ENCODE data around the gene UACA.
"Not testable (repeated sequence)": the region's sequence is repeated elsewhere in the genome, so short reads cannot be mapped to it uniquely, and the experiment has no call there.

UACA gene

GRCh38 chr15:70703096-70703878 lies 60.1 kb downstream of the UACA start:
- no peak for DNase-seq

DNA sequence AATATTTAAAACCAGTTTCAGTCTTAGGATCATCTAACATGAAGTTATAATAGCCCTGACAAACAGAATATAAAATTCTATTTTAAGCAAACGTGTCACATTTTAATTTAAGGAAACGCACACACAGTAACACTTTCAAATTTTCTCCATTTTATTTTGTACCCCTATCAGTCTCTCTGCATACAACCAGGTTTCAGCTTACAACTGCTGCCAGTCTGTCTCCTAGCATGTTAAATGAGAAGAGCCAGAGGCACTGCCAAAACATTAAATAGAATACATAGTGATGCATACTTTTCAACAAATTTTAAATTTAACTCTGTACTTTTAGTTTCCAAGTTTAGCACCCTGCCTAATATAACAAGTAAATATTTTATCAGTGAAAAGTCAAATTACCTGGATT lies 60.8 kb downstream of the UACA start:
- DNase-seq: no peak

DNA sequence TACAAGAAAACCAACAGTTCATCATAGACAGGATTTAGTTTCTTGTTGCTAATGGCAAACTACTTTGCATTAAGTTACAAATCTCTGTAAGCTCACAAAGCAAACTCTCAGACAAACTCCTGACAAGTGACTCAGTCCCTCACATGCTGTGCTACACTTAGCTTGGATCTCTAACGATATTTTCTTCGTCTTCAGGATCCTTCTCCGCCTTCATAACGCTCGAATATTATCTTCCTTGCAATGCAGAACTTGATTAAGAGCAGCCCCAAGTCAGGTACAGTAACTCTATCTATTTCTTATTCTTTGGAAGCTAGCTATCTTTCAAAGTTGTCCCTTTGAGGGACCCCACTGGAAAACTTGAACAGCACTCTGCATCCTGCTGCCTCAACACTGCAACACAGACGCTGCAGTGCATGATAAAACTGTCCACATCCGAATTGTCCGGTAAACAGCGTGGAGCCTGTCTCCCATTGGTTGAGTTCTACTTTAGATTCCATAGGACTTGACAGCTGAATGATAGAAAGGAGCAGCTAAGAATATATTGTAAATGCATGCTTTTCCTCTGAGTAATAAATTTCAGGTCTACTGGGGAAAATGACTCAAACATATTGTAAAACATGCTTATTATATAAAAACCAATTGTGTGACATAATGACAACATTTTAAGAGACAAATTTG lies 61.3 kb downstream of the UACA start:
- DNase-seq: peak; percentile 47

DNA sequence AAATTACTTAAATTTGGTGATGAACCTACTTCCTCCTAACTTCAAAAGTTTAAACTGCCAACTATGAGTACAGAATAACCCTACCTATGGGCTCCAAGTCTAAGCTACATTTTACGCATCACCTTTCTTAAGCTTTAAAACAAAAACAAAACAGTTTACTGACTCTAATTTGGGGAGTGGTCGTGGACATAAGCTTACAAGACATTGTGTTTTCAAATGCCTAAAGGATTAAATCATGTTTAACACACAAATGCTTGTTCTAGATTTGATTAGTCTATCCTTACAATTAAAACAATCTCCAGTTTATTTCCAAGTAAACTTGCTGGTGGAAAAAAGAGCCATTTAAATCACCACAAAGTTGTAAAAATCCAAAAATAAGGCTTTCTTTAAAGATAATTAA lies 62.2 kb downstream of the UACA start:
- no peak for DNase-seq

DNA sequence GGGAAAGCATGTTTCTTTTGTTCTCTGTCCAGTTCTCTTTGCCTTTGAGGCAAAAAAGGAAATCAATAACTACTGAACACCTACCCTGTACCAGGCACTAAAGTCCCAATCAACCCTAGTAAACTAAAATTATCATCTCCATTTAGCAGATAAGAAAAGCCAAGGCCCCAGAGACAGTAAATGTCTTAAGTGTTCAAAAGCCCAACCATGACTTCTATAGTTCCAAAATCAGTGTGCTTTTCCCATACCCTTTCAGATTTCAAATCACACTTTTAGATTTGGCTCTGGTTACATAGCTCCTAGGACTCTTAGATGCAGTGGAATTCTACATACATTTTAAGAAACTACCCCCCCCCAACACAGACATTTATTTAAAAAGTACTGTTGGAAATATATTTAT lies 63.5 kb downstream of the UACA start:
- no peak for DNase-seq

DNA sequence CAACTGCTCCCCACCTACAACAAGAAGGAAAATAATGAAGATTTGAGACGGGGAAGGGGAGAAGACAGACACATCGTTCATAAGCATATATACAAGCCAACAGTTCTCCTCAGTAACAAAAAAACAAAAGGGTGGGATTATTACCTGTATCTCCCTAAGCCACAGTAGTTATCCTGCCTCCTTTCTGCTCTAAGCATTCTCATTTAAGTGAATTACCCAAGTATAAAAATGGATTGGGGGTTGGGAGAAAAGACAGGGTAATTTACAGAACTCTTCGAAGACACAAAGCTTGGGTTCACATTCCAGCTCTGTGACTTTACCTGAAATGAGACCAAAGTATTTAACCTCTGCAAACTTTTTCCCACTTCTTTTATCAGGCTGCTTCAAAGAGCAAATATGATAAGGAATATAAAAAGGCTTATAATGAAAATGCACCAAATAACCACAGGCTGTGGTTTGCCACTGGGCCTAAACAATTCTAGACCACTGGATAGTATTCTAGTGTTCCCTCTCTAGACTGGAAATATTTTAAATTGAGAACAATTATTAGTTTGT lies 64.4 kb downstream of the UACA start:
- DNase-seq: peak; percentile 55

DNA sequence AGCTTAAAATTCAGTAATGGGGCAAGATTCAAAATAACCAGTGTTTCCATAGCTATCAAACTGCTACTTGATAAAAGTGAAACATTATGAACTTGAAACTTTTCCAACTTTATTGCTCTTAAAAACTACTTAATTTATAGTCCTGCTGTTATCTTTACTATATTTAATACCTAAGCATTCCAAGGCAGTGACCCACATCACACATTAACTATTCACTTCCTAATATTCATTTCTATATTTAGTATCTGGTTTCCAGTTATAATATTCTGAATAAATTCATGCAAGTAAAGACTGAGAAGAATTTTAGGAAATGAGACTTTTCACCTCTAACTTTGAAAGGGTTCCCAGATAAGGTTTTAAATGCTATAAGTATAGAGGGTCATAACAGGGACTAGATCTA lies 64.9 kb downstream of the UACA start:
- DNase-seq: peak; percentile 14

DNA sequence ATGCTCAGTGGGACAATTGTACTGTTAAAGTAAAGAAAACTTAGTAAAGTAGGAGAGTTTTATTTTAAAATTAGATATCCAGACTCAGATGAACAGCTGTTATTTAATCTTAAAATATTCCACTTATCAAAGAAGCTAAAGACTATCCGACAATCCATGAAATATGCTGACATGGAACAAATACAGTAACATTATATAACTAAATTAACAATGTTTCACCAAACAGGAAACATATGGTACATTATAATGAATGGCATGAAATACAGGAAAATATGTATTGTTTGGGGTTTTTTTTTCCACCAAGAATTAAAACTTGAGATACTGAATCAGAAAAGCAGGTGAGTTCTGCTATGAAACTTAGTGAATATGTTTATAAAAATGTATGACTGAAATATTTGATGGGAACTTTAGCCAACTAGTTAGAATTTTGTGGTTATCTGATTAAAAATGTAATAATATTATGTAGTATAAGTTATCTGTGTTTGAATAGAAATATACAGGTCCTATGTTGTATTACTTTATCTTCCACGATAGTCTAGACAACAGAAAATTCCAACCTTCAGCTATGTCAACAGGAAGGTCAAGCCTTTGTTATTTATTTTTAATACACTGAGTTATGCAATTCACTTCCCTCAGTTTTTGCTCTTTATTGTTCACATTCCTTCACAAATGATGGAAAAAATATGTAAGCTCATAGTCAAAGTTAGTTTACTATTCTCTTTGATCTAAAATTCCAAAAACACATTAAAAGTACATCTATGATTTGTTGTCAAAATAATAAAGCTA lies 72.7 kb downstream of the UACA start:
- no peak for DNase-seq

GRCh38 chr15:70690021-70690420 lies 73.3 kb downstream of the UACA start:
- DNase-seq: no peak

DNA sequence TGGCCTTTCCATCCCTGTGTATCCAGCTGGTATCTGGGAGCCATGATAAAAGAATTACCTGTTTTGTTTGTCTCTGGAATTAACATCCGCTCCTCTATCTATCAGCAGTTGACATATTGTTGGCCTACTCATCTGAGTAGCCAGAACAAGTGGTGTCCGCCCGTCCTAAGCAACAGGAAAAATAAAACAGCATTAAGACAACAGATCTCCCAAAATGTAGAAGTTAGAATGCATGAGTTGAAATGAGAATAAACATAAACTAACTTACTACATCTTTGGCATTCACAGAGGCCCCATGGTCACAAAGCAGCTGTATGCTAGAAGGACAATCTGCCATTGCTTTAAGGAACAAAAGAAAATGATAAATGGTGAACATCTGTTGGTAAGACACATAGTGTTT lies 75.9 kb downstream of the UACA start:
- no peak for DNase-seq

DNA sequence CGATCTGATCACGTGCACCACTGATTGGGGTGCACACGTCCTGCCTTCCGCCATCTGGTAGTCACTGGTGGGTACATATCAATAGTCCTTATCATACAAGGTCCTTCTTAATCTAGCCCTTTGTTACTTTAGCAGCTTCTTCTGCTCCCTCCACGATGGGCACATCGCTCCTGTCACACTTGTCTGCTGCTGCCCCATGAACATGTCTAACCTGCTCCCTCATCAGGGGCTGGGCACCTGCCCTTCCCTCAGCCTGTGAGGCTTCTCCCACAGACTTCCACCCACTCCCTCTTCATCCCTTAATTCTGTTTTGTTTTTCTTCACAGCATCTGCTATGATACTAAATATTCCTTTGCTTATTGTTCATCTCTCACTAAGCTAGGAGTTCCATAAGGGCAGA lies 82.5 kb downstream of the UACA start:
- no peak for DNase-seq

- no peak for DNase-seq
Observed at GRCh38 chr15:70679919-70680231, 83.5 kb downstream of the UACA start.

GRCh38 chr15:70672081-70672480 lies 91.3 kb downstream of the UACA start:
- no peak for DNase-seq

GRCh38 chr15:70670680-70671079 lies 92.7 kb downstream of the UACA start:
- DNase-seq: no peak

DNA sequence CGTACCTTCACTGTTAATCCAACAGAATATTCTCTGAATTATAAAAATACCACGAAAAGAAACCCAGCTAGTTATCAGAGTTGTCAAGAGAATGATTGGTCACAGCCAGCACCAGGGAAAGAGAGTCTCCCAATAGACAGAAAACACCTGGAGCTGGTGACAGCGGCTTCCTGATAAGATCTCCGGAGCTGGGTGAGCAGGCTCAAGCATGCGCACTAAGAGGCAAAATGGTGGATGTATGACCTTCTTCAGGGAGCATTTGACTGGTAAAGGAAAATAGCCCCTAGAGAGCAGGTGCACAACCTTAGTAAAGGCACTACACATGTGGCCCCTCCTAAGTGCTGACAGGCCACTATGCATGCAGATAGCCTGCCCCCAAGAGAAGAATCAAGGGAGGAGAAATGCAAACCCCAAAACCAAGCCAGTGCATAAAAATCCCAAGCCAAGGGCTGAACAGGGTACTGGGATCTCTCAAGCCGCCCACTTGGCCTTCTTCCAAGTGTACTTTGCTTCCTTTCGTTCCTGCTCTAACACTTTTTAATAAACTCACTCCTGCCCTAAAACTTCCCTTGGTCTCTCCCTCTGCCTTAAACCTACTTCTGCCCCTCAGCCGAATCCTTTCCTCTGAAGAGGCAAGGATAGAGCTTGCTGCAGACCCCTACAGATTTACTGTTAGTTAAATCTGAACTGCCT lies 93.2 kb downstream of the UACA start:
- DNase-seq: no peak

DNA sequence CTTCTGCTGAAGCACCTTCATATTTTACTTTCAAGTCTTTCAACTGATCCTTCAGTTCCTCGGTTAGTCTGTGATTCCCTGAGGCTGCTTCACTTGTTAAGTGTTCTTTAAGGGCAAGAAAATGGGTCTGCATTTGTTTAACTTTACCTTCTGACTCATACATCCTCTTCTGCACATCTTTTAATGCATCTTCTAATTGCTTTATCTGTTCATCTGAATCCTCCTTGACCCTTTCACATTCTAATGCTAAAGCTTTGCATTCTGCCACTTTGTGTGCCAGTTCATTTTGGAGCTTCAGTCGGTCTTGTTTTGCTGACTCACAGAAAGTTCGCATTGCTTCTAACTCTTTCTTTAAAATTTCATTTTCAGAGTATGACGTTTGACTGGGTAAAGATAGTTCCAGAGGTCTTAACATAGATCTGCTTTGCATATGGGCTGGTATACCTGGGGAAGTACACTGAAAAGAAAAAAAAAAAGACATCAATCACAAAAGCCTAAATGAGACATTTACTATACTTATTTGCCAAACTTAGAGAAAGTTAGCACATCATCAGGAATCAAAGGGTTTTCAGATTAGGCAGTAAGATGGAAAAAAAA lies 94.3 kb downstream of the UACA start:
- no peak for DNase-seq

DNA sequence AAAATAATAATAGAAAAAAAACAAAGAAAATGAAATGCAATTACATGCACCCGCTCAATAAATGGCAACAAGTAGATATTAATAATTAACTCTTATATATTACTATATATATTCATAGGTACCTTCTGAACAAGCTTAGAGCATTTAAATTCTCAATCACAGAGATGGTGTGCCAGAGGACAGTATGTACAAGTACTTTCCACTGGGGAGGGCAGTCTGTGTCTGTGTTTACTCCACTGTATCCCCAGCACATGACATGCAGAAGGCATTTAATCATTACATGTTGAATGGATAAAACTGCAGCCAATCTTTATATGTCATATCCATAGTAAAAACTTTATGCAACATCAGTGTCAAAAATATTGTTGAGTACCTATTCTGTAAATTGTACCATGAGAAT lies 97.8 kb downstream of the UACA start:
- no peak for DNase-seq

GRCh38 chr15:70664494-70664893 lies 98.9 kb downstream of the UACA start:
- peak; percentile 22 for DNase-seq

GRCh38 chr15:70663069-70663468 lies 100.3 kb downstream of the UACA start:
- DNase-seq: not testable (repeated sequence)

DNA sequence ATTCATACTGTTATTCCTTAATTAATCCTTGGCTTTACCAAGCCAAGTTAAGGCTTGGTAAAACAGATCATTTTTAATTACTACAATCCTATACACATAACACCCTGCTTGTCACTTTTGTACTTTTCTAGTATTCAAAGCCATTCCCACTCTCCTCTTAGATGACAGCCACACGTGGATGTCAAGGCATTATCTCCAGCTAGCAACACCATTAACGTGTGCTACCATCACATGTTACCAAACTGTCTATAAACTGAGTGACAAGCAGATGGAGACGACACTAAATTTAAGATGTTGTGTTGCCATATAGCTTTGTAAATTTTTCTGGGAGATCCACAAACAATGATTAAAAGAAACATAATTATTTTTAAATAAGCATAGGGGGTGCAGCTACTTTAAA lies 103.7 kb downstream of the UACA start:
- no peak for DNase-seq

DNA sequence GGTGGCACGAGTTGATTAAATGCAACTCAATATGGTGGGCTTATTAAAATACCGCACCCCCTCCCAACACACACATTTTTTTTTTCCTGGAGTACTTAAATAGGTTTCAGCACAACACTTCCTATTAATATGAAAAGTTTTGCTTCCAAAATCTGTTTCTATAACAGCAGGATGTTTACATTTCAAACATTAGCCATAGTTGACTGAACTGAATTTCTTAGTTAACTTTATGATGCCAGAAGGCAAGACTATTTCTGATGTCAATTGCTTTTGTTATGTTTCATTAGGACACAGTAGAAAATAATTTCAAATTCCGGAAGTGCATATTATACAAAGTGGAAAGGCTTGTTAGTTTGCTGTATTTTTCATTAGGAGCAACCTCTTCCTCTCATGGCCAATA lies 104.7 kb downstream of the UACA start:
- no peak for DNase-seq

- DNase-seq: no peak
Observed at GRCh38 chr15:70653426-70653825, 109.9 kb downstream of the UACA start.

GRCh38 chr15:70652341-70652740 lies 111.0 kb downstream of the UACA start:
- no peak for DNase-seq

All from NCI-H226 (cell line).